HepG2 (cell line): Measurements from ENCODE around the gene CALD1. TPM values are rescaled to one million over a fixed set of nuclear protein-coding genes. Genes with fewer than 3 reads are reported as not detected.

Experiments used
- CBX1 ChIP-seq: IDR thresholded peaks from one replicate; pipeline ENCODE4 v1.6.1; 2016; ENCODE audit warnings: antibody characterized with exemption, low read depth
- CREM ChIP-seq, 2 experiments: sonication (generic) in 1 of 2; formaldehyde crosslinking in 1 of 2; IDR thresholded peaks; 2 replicates each; pipeline versions ENCODE4 v1.4.0 to v1.6.1; 2016 to 2020; ENCODE audit warnings: antibody characterized with exemption in 1 of 2, mild to moderate bottlenecking in 1 of 2, missing genetic modification reagents in 1 of 2
- HNF4A ChIP-seq: sonication (generic); formaldehyde crosslinking; IDR thresholded peaks from 2 replicates; pipeline ENCODE4 v1.4.0; 2020; ENCODE audit warnings: missing genetic modification reagents
- MYC ChIP-seq: sonication (generic); formaldehyde crosslinking; IDR thresholded peaks from 2 replicates; pipeline ENCODE4 v1.9.0; 2021; ENCODE audit warnings: missing genetic modification reagents, borderline replicate concordance
- PHF5A ChIP-seq: IDR thresholded peaks from one replicate; pipeline ENCODE4 v1.6.1; 2018; ENCODE audit warnings: low read depth, missing genetic modification reagents; ENCODE audit not compliant: unreplicated experiment
- RFXAP ChIP-seq: sonication (generic); formaldehyde crosslinking; IDR thresholded peaks from 2 replicates; pipeline ENCODE4 v1.4.0; 2020; ENCODE audit warnings: missing genetic modification reagents, borderline replicate concordance
- SMC3 ChIP-seq: IDR thresholded peaks from 2 replicates; pipeline ENCODE4 v1.6.1; 2011; ENCODE audit warnings: low read length, improper control_type of control experiment
- SP5 ChIP-seq: IDR thresholded peaks from 2 replicates; pipeline ENCODE4 v1.6.1; 2016; ENCODE audit warnings: low read depth, borderline replicate concordance
- TOPORS ChIP-seq: sonication (generic); formaldehyde crosslinking; IDR thresholded peaks from 2 replicates; pipeline ENCODE4 v1.8.0; 2023; ENCODE audit warnings: mild to moderate bottlenecking, missing genetic modification reagents
- ZBTB8A ChIP-seq: sonication (generic); formaldehyde crosslinking; IDR thresholded peaks from 2 replicates; pipeline ENCODE4 v1.4.0; 2020; ENCODE audit warnings: mild to moderate bottlenecking, low read depth, missing genetic modification reagents, borderline replicate concordance
- ZNF138 ChIP-seq: sonication (generic); formaldehyde crosslinking; IDR thresholded peaks from 2 replicates; pipeline ENCODE4 v1.5.0; 2020; ENCODE audit warnings: mild to moderate bottlenecking, low read depth, missing genetic modification reagents
- ZNF709 ChIP-seq: sonication (generic); formaldehyde crosslinking; IDR thresholded peaks from 2 replicates; pipeline ENCODE4 v1.5.0; 2020; ENCODE audit warnings: mild to moderate bottlenecking, missing genetic modification reagents
- polyA plus RNA-seq, 8 experiments: library from polyadenylated mRNA; depleted of rRNA in 3 of 8; stranded (reverse) in 7 of 8; unstranded in 1 of 8; fragments of >200 nt; fragmentation: Illumina TruSeq in 4 of 8; extraction: Trizol in 4 of 8; gene quantifications; 2 replicates each; pipeline versions ENCODE4 v1.2.1 to v1.2.3, GENCODE V29; 2011 to 2016; ENCODE audit warnings: low read depth in 4 of 8, missing spikeins in 1 of 8, mixed read lengths in 1 of 8; ENCODE audit not compliant: insufficient read depth in 1 of 8
- total RNA-seq, 5 experiments: library from RNA; depleted of rRNA; stranded (reverse); fragments of >200 nt; fragmentation: Illumina TruSeq; extraction: Trizol; gene quantifications; 2 replicates each; pipeline ENCODE4 v1.2.3, GENCODE V29; 2016; ENCODE audit warnings: low read depth in 1 of 5
- TF ChIP-seq, protein P1 (sequence below): sonication (generic); formaldehyde crosslinking; conservative IDR thresholded peaks from 2 replicates; pipeline ENCODE4 v1.8.0; 2022; ENCODE audit warnings: missing genetic modification reagents
- TF ChIP-seq, protein P2 (sequence below): sonication (generic); formaldehyde crosslinking; IDR thresholded peaks from 2 replicates; pipeline ENCODE4 v1.8.0; 2022; ENCODE audit warnings: missing genetic modification reagents, low read depth, mild to moderate bottlenecking, borderline replicate concordance
- TF ChIP-seq, protein P3 (sequence below): IDR thresholded peaks from 2 replicates; pipeline ENCODE4 v1.6.1; 2016; ENCODE audit warnings: low read depth
- TF ChIP-seq, protein P4 (sequence below): sonication (generic); formaldehyde crosslinking; IDR thresholded peaks from 2 replicates; pipeline ENCODE4 v1.5.1; 2020; ENCODE audit warnings: mild to moderate bottlenecking, missing genetic modification reagents, moderate library complexity
- TF ChIP-seq, protein P5 (sequence below): sonication (generic); formaldehyde crosslinking; IDR thresholded peaks from 2 replicates; pipeline ENCODE4 v1.8.0; 2022; ENCODE audit warnings: missing genetic modification reagents, mild to moderate bottlenecking, borderline replicate concordance
- TF ChIP-seq, protein P6 (sequence below): sonication (generic); formaldehyde crosslinking; IDR thresholded peaks from 2 replicates; pipeline ENCODE4 v1.8.0; 2022; ENCODE audit warnings: low read depth, missing genetic modification reagents
- TF ChIP-seq, protein P7 (sequence below): sonication (generic); formaldehyde crosslinking; IDR thresholded peaks from 2 replicates; pipeline ENCODE4 v1.4.0; 2020; ENCODE audit warnings: missing genetic modification reagents, mild to moderate bottlenecking, borderline replicate concordance

CALD1 gene
- total and polyA plus RNA-seq, 2 of the 13 experiments (the other 11 are each of a cell fraction or from before 2014, with no cell fraction given), result 53.0 to 112 TPM

DNA sequence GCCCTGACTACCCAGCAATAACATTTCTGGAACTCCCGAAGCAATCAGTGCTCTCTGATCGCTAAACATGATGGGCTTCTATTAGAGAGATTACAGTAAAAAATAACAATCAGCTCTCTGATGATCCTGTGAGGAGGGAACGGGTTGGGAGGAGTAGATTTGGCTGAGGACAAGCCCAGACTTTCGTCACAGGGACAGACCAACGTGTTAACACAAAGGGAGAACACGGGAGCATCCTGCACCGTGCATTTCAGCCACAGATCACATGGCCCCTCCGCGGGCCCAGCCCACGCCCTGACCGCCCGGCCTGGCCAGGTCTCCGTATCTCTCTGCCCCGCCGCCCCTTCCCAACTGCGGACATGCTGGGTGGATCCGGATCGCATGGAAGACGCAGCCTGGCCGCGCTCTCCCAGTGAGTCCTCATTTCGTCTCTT lies 111.8 kb downstream of the CALD1 start (continued):
- TF ChIP-seq, protein P1, sequence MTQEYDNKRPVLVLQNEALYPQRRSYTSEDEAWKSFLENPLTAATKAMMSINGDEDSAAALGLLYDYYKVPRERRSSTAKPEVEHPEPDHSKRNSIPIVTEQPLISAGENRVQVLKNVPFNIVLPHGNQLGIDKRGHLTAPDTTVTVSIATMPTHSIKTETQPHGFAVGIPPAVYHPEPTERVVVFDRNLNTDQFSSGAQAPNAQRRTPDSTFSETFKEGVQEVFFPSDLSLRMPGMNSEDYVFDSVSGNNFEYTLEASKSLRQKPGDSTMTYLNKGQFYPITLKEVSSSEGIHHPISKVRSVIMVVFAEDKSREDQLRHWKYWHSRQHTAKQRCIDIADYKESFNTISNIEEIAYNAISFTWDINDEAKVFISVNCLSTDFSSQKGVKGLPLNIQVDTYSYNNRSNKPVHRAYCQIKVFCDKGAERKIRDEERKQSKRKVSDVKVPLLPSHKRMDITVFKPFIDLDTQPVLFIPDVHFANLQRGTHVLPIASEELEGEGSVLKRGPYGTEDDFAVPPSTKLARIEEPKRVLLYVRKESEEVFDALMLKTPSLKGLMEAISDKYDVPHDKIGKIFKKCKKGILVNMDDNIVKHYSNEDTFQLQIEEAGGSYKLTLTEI (CRISPR knock-in tag), result no peak
- TF ChIP-seq, protein P2, sequence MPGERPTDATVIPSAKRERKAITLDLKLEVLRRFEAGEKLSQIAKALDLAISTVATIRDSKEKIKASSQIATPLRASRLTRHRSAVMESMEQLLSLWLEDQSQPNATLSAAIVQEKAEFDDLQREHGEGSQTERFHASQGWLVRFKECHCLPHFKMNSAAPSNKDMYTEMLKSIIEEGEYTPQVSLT, result no peak
- TF ChIP-seq CREM (IDR thresholded peaks at IDR 0.05) (no peak), CREM (CRISPR knock-in tag; IDR thresholded peaks at IDR 0.05) (no peak), SP5 (CRISPR knock-in tag) (peak; percentile 74; the same call in 1 of the 2 replicates), MYC (CRISPR knock-in tag) (peak; percentile 93), PHF5A (no peak), CBX1 (peak; percentile 10), ZNF138 (no peak), ZBTB8A (no peak), SMC3 (peak; percentile 4; the same call in 1 of the 2 replicates), TOPORS (CRISPR knock-in tag) (no peak), ZNF709 (CRISPR knock-in tag) (peak; percentile 62; the same call in 1 of the 2 replicates), HNF4A (CRISPR knock-in tag) (peak; percentile 43; the same call in 1 of the 2 replicates), RFXAP (CRISPR knock-in tag) (peak; percentile 78; the same call in 1 of the 2 replicates)
- TF ChIP-seq, protein P3, sequence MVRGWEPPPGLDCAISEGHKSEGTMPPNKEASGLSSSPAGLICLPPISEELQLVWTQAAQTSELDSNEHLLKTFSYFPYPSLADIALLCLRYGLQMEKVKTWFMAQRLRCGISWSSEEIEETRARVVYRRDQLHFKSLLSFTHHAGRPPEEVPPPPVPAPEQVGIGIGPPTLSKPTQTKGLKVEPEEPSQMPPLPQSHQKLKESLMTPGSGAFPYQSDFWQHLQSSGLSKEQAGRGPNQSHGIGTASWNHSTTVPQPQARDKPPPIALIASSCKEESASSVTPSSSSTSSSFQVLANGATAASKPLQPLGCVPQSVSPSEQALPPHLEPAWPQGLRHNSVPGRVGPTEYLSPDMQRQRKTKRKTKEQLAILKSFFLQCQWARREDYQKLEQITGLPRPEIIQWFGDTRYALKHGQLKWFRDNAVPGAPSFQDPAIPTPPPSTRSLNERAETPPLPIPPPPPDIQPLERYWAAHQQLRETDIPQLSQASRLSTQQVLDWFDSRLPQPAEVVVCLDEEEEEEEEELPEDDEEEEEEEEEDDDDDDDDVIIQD (CRISPR knock-in tag), result no peak; the same call in 1 of the 2 replicates
- TF ChIP-seq, protein P4, sequence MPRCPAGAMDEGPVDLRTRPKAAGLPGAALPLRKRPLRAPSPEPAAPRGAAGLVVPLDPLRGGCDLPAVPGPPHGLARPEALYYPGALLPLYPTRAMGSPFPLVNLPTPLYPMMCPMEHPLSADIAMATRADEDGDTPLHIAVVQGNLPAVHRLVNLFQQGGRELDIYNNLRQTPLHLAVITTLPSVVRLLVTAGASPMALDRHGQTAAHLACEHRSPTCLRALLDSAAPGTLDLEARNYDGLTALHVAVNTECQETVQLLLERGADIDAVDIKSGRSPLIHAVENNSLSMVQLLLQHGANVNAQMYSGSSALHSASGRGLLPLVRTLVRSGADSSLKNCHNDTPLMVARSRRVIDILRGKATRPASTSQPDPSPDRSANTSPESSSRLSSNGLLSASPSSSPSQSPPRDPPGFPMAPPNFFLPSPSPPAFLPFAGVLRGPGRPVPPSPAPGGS (CRISPR knock-in tag), result no peak
- TF ChIP-seq, protein P5, sequence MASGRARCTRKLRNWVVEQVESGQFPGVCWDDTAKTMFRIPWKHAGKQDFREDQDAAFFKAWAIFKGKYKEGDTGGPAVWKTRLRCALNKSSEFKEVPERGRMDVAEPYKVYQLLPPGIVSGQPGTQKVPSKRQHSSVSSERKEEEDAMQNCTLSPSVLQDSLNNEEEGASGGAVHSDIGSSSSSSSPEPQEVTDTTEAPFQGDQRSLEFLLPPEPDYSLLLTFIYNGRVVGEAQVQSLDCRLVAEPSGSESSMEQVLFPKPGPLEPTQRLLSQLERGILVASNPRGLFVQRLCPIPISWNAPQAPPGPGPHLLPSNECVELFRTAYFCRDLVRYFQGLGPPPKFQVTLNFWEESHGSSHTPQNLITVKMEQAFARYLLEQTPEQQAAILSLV (CRISPR knock-in tag), result no peak
- TF ChIP-seq, protein P6, sequence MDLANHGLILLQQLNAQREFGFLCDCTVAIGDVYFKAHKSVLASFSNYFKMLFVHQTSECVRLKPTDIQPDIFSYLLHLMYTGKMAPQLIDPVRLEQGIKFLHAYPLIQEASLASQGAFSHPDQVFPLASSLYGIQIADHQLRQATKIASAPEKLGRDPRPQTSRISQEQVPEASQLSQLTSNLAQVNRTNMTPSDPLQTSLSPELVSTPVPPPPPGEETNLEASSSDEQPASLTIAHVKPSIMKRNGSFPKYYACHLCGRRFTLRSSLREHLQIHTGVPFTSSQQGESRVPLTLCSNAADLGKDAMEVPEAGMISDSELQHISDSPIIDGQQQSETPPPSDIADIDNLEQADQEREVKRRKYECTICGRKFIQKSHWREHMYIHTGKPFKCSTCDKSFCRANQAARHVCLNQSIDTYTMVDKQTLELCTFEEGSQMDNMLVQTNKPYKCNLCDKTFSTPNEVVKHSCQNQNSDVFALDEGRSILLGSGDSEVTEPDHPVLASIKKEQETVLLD (CRISPR knock-in tag), result no peak
- TF ChIP-seq, protein P7, sequence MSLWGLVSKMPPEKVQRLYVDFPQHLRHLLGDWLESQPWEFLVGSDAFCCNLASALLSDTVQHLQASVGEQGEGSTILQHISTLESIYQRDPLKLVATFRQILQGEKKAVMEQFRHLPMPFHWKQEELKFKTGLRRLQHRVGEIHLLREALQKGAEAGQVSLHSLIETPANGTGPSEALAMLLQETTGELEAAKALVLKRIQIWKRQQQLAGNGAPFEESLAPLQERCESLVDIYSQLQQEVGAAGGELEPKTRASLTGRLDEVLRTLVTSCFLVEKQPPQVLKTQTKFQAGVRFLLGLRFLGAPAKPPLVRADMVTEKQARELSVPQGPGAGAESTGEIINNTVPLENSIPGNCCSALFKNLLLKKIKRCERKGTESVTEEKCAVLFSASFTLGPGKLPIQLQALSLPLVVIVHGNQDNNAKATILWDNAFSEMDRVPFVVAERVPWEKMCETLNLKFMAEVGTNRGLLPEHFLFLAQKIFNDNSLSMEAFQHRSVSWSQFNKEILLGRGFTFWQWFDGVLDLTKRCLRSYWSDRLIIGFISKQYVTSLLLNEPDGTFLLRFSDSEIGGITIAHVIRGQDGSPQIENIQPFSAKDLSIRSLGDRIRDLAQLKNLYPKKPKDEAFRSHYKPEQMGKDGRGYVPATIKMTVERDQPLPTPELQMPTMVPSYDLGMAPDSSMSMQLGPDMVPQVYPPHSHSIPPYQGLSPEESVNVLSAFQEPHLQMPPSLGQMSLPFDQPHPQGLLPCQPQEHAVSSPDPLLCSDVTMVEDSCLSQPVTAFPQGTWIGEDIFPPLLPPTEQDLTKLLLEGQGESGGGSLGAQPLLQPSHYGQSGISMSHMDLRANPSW, result no peak
